HepG2 (cell line): ENCODE results near the gene MFSD11. TPM values are rescaled to one million over a fixed set of nuclear protein-coding genes. Genes with fewer than 3 reads are reported as not detected.

Experiments
- ARHGAP35 ChIP-seq: sonication (generic); formaldehyde crosslinking; IDR thresholded peaks from 2 replicates; pipeline ENCODE4 v1.9.0; 2022; ENCODE audit warnings: mild to moderate bottlenecking, inconsistent platforms, moderate library complexity, missing genetic modification reagents, borderline replicate concordance
- ARNTL ChIP-seq: sonication (generic); formaldehyde crosslinking; IDR thresholded peaks from 2 replicates; pipeline ENCODE4 v1.4.0; 2020; ENCODE audit warnings: mild to moderate bottlenecking, missing genetic modification reagents
- CEBPG ChIP-seq: IDR thresholded peaks from 2 replicates; pipeline ENCODE4 v1.6.1; 2016
- FOSL2 ChIP-seq: sonication (generic); formaldehyde crosslinking; IDR thresholded peaks from 2 replicates; pipeline ENCODE4 v1.4.0; 2020; ENCODE audit warnings: missing genetic modification reagents
- FOXJ3 ChIP-seq: sonication (generic); formaldehyde crosslinking; IDR thresholded peaks from 2 replicates; pipeline ENCODE4 v1.4.0; 2020; ENCODE audit warnings: missing genetic modification reagents, mild to moderate bottlenecking, borderline replicate concordance
- HDAC2 ChIP-seq: sonication (generic); formaldehyde crosslinking; IDR thresholded peaks from 2 replicates; pipeline ENCODE4 v1.4.0; 2020; ENCODE audit warnings: missing genetic modification reagents
- NCOA2 ChIP-seq: sonication (generic); formaldehyde crosslinking; IDR thresholded peaks from 2 replicates; pipeline ENCODE4 v1.8.0; 2022; ENCODE audit warnings: inconsistent platforms
- NCOR1 ChIP-seq: fragments of 200-600 bp; sonication (generic); IDR thresholded peaks from 2 replicates; pipeline ENCODE4 v1.7.0; 2017; ENCODE audit warnings: antibody characterized with exemption, low read length, borderline replicate concordance
- PAWR ChIP-seq: sonication (generic); formaldehyde crosslinking; IDR thresholded peaks from 2 replicates; pipeline ENCODE4 v1.4.0; 2020; ENCODE audit warnings: missing genetic modification reagents, mild to moderate bottlenecking, borderline replicate concordance
- RBFOX2 ChIP-seq: fragments of 200-400 bp; formaldehyde crosslinking; IDR thresholded peaks from 2 replicates; pipeline ENCODE4 v1.6.1; 2017; ENCODE audit warnings: low read depth, mild to moderate bottlenecking, low read length
- TCF7L2 ChIP-seq: IDR thresholded peaks from 2 replicates; pipeline ENCODE4 v1.6.1; 2011; ENCODE audit warnings: mild to moderate bottlenecking, low read depth, low read length, moderate library complexity
- XRCC5 ChIP-seq: fragments of 200-400 bp; formaldehyde crosslinking; optimal IDR thresholded peaks from 2 replicates; pipeline ENCODE3; 2017; ENCODE audit warnings: mild to moderate bottlenecking, low read length
- ZNF160 ChIP-seq: sonication (generic); formaldehyde crosslinking; IDR thresholded peaks from 2 replicates; pipeline ENCODE4 v1.8.0; 2022; ENCODE audit warnings: mild to moderate bottlenecking, inconsistent platforms, missing genetic modification reagents
- ZNF326 ChIP-seq: sonication (generic); formaldehyde crosslinking; IDR thresholded peaks from 2 replicates; pipeline ENCODE4 v1.4.0; 2020; ENCODE audit warnings: missing genetic modification reagents, borderline replicate concordance
- ZNF543 ChIP-seq: sonication (generic); formaldehyde crosslinking; IDR thresholded peaks from 2 replicates; pipeline ENCODE4 v1.4.0; 2020; ENCODE audit warnings: mild to moderate bottlenecking, missing genetic modification reagents
- polyA plus RNA-seq, 8 experiments: library from polyadenylated mRNA; depleted of rRNA in 3 of 8; stranded (reverse) in 7 of 8; unstranded in 1 of 8; fragments of >200 nt; fragmentation: Illumina TruSeq in 4 of 8; extraction: Trizol in 4 of 8; gene quantifications; 2 replicates each; pipeline versions ENCODE4 v1.2.1 to v1.2.3, GENCODE V29; 2011 to 2016; ENCODE audit warnings: low read depth in 4 of 8, missing spikeins in 1 of 8, mixed read lengths in 1 of 8; ENCODE audit not compliant: insufficient read depth in 1 of 8
- total RNA-seq, 5 experiments: library from RNA; depleted of rRNA; stranded (reverse); fragments of >200 nt; fragmentation: Illumina TruSeq; extraction: Trizol; gene quantifications; 2 replicates each; pipeline ENCODE4 v1.2.3, GENCODE V29; 2016; ENCODE audit warnings: low read depth in 1 of 5
- TF ChIP-seq, protein P1 (sequence below): sonication (generic); formaldehyde crosslinking; IDR thresholded peaks from 2 replicates; pipeline ENCODE4 v1.5.0; 2020; ENCODE audit warnings: mild to moderate bottlenecking, missing genetic modification reagents, borderline replicate concordance
- TF ChIP-seq, protein P2 (sequence below): sonication (generic); formaldehyde crosslinking; IDR thresholded peaks from 2 replicates; pipeline ENCODE4 v1.4.0; 2020; ENCODE audit warnings: mild to moderate bottlenecking, missing genetic modification reagents
- TF ChIP-seq, protein P3 (sequence below): sonication (generic); formaldehyde crosslinking; IDR thresholded peaks from 2 replicates; pipeline ENCODE4 v1.5.0; 2020; ENCODE audit warnings: mild to moderate bottlenecking, missing genetic modification reagents, moderate library complexity
- TF ChIP-seq, protein P4 (sequence below): sonication (generic); formaldehyde crosslinking; conservative IDR thresholded peaks from 2 replicates; pipeline ENCODE4 v1.4.0; 2020; ENCODE audit warnings: missing genetic modification reagents
- TF ChIP-seq, protein P5 (sequence below): sonication (generic); formaldehyde crosslinking; IDR thresholded peaks from 2 replicates; pipeline ENCODE4 v1.4.0; 2020; ENCODE audit warnings: low read depth, mild to moderate bottlenecking, missing genetic modification reagents

The MFSD11 gene
- total and polyA plus RNA-seq, 2 of the 13 experiments (the other 11 are each of a cell fraction or from before 2014, with no cell fraction given): 26.1 to 36.3 TPM

GRCh38 chr17:76710863-76711611, 26.9 kb upstream of the MFSD11 start, which contains the start of gene MXRA7 (continued):
- TF ChIP-seq, protein P1, sequence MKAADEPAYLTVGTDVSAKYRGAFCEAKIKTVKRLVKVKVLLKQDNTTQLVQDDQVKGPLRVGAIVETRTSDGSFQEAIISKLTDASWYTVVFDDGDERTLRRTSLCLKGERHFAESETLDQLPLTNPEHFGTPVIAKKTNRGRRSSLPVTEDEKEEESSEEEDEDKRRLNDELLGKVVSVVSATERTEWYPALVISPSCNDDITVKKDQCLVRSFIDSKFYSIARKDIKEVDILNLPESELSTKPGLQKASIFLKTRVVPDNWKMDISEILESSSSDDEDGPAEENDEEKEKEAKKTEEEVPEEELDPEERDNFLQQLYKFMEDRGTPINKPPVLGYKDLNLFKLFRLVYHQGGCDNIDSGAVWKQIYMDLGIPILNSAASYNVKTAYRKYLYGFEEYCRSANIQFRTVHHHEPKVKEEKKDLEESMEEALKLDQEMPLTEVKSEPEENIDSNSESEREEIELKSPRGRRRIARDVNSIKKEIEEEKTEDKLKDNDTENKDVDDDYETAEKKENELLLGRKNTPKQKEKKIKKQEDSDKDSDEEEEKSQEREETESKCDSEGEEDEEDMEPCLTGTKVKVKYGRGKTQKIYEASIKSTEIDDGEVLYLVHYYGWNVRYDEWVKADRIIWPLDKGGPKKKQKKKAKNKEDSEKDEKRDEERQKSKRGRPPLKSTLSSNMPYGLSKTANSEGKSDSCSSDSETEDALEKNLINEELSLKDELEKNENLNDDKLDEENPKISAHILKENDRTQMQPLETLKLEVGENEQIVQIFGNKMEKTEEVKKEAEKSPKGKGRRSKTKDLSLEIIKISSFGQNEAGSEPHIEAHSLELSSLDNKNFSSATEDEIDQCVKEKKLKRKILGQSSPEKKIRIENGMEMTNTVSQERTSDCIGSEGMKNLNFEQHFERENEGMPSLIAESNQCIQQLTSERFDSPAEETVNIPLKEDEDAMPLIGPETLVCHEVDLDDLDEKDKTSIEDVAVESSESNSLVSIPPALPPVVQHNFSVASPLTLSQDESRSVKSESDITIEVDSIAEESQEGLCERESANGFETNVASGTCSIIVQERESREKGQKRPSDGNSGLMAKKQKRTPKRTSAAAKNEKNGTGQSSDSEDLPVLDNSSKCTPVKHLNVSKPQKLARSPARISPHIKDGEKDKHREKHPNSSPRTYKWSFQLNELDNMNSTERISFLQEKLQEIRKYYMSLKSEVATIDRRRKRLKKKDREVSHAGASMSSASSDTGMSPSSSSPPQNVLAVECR (CRISPR knock-in tag): 0 out of 2 replicates have a peak, but pooled peaks have one; percentile 17
- TF ChIP-seq ARNTL (no peak), ZNF326 (CRISPR knock-in tag) (no peak), ARHGAP35 (CRISPR knock-in tag) (no peak), TCF7L2 (no peak), XRCC5 (peak; percentile 40), PAWR (CRISPR knock-in tag) (no peak), FOSL2 (peak; percentile 73), ZNF160 (CRISPR knock-in tag) (no peak; the same call in 1 of the 2 replicates), RBFOX2 (no peak; the same call in 1 of the 2 replicates), CEBPG (CRISPR knock-in tag) (no peak), FOXJ3 (CRISPR knock-in tag) (no peak), HDAC2 (CRISPR knock-in tag) (no peak), ZNF543 (CRISPR knock-in tag) (no peak), NCOR1 (no peak), NCOA2 (CRISPR knock-in tag) (no peak)
- TF ChIP-seq, protein P2, sequence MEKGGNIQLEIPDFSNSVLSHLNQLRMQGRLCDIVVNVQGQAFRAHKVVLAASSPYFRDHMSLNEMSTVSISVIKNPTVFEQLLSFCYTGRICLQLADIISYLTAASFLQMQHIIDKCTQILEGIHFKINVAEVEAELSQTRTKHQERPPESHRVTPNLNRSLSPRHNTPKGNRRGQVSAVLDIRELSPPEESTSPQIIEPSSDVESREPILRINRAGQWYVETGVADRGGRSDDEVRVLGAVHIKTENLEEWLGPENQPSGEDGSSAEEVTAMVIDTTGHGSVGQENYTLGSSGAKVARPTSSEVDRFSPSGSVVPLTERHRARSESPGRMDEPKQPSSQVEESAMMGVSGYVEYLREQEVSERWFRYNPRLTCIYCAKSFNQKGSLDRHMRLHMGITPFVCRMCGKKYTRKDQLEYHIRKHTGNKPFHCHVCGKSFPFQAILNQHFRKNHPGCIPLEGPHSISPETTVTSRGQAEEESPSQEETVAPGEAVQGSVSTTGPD (CRISPR knock-in tag): no peak
- TF ChIP-seq, protein P3, sequence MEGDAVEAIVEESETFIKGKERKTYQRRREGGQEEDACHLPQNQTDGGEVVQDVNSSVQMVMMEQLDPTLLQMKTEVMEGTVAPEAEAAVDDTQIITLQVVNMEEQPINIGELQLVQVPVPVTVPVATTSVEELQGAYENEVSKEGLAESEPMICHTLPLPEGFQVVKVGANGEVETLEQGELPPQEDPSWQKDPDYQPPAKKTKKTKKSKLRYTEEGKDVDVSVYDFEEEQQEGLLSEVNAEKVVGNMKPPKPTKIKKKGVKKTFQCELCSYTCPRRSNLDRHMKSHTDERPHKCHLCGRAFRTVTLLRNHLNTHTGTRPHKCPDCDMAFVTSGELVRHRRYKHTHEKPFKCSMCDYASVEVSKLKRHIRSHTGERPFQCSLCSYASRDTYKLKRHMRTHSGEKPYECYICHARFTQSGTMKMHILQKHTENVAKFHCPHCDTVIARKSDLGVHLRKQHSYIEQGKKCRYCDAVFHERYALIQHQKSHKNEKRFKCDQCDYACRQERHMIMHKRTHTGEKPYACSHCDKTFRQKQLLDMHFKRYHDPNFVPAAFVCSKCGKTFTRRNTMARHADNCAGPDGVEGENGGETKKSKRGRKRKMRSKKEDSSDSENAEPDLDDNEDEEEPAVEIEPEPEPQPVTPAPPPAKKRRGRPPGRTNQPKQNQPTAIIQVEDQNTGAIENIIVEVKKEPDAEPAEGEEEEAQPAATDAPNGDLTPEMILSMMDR (CRISPR knock-in tag): no peak
- TF ChIP-seq, protein P4, sequence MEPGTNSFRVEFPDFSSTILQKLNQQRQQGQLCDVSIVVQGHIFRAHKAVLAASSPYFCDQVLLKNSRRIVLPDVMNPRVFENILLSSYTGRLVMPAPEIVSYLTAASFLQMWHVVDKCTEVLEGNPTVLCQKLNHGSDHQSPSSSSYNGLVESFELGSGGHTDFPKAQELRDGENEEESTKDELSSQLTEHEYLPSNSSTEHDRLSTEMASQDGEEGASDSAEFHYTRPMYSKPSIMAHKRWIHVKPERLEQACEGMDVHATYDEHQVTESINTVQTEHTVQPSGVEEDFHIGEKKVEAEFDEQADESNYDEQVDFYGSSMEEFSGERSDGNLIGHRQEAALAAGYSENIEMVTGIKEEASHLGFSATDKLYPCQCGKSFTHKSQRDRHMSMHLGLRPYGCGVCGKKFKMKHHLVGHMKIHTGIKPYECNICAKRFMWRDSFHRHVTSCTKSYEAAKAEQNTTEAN (CRISPR knock-in tag): no peak
- TF ChIP-seq, protein P5, sequence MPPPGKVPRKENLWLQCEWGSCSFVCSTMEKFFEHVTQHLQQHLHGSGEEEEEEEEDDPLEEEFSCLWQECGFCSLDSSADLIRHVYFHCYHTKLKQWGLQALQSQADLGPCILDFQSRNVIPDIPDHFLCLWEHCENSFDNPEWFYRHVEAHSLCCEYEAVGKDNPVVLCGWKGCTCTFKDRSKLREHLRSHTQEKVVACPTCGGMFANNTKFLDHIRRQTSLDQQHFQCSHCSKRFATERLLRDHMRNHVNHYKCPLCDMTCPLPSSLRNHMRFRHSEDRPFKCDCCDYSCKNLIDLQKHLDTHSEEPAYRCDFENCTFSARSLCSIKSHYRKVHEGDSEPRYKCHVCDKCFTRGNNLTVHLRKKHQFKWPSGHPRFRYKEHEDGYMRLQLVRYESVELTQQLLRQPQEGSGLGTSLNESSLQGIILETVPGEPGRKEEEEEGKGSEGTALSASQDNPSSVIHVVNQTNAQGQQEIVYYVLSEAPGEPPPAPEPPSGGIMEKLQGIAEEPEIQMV (CRISPR knock-in tag): no peak
